GM23248 (cell line): ENCODE results near the gene PARP8. TPM values are rescaled to one million over a fixed set of nuclear protein-coding genes. Genes with fewer than 3 reads are reported as not detected.

Experiments used
- DNase-seq: peaks from one replicate; pipeline ENCODE4 v3.0.0-alpha.2; 2015
- H2AFZ ChIP-seq: fragments of 200-600 bp; sonication (generic); 2 replicates; pipeline ENCODE4 v1.6.1; 2016; ENCODE audit warnings: antibody characterized with exemption
- H3F3A ChIP-seq: fragments of 200-600 bp; sonication (generic); 2 replicates; pipeline ENCODE4 v1.6.1; 2016; ENCODE audit warnings: mild to moderate bottlenecking, antibody characterized with exemption, mixed run types; ENCODE audit not compliant: insufficient read depth
- H3K27ac ChIP-seq: fragments of 200-600 bp; sonication (generic); 2 replicates; pipeline ENCODE4 v1.5.1; 2016; ENCODE audit warnings: mild to moderate bottlenecking
- H3K27me3 ChIP-seq: fragments of 200-600 bp; sonication (generic); replicated peaks from 2 replicates; pipeline ENCODE4 v1.6.1; 2016; ENCODE audit warnings: mild to moderate bottlenecking; ENCODE audit not compliant: insufficient read depth
- H3K36me3 ChIP-seq: fragments of 200-600 bp; sonication (generic); 2 replicates; pipeline ENCODE4 v1.6.1; 2016; ENCODE audit warnings: low read depth, mild to moderate bottlenecking
- H3K4me1 ChIP-seq: fragments of 200-600 bp; sonication (generic); 2 replicates; pipeline ENCODE4 v1.6.1; 2016; ENCODE audit warnings: mild to moderate bottlenecking; ENCODE audit not compliant: insufficient read depth
- H3K4me2 ChIP-seq: fragments of 200-600 bp; sonication (generic); one replicate; pipeline ENCODE4 v1.6.1; 2016; ENCODE audit warnings: mild to moderate bottlenecking; ENCODE audit not compliant: unreplicated experiment
- H3K4me3 ChIP-seq: fragments of 200-600 bp; sonication (generic); 2 replicates; pipeline ENCODE4 v1.5.1; 2016; ENCODE audit warnings: mild to moderate bottlenecking
- H3K79me2 ChIP-seq: fragments of 200-600 bp; sonication (generic); 2 replicates; pipeline ENCODE4 v1.6.1; 2016; ENCODE audit warnings: mild to moderate bottlenecking; ENCODE audit not compliant: insufficient read depth
- H3K9ac ChIP-seq: fragments of 200-600 bp; sonication (generic); 2 replicates; pipeline ENCODE4 v1.6.1; 2016; ENCODE audit warnings: mild to moderate bottlenecking
- H3K9me2 ChIP-seq: fragments of 200-600 bp; sonication (generic); 2 replicates; pipeline ENCODE4 v1.6.1; 2016; ENCODE audit warnings: mixed run types, mild to moderate bottlenecking, moderate library complexity; ENCODE audit not compliant: insufficient read depth
- H3K9me3 ChIP-seq: fragments of 200-600 bp; sonication (generic); one replicate; pipeline ENCODE4 v1.6.1; 2017; ENCODE audit warnings: low read depth
- H4K20me1 ChIP-seq: fragments of 200-600 bp; sonication (generic); 2 replicates; pipeline ENCODE4 v1.6.0; 2016; ENCODE audit not compliant: insufficient read depth
- EZH2 ChIP-seq: fragments of 200-600 bp; sonication (generic); IDR thresholded peaks from 2 replicates; pipeline ENCODE4 v1.6.1; 2018; ENCODE audit warnings: antibody characterized with exemption, mild to moderate bottlenecking; ENCODE audit not compliant: insufficient read depth, poor library complexity, severe bottlenecking
- EZH2phosphoT487 ChIP-seq: fragments of 200-600 bp; sonication (generic); IDR thresholded peaks from 2 replicates; pipeline ENCODE4 v1.6.1; 2018; ENCODE audit warnings: antibody characterized with exemption, moderate library complexity, mild to moderate bottlenecking, low read depth; ENCODE audit not compliant: insufficient read depth
- WGBS, 2 experiments: methylation state at CpG; one replicate each; pipeline ENCODE4 v1.1.6; 2015 to 2017; ENCODE audit warnings: low lambda C conversion rate in 2 of 2, low coverage in 1 of 2; ENCODE audit errors: missing lambda C conversion rate in 2 of 2; 5-methylcytosine and 5-hydroxymethylcytosine counted together
- in situ Hi-C: fragments of 300-500 bp; cut with MboI; formaldehyde crosslinking; loops from 2 replicates; pipeline ENCODE4 v1.15.0; 2020
- polyA plus RNA-seq: library from polyadenylated mRNA; unstranded; fragments of >200 nt; fragmentation: Nextera tagmentation; extraction: Ambion mirVana; gene quantifications from 2 replicates; pipeline ENCODE4 v1.2.1, GENCODE V29; 2016
- total RNA-seq: library from RNA; depleted of rRNA; stranded (reverse); fragments of >200 nt; shearing (Covaris generic); gene quantifications from 2 replicates; pipeline ENCODE4 v1.2.3, GENCODE V29; 2014

PARP8 gene
- total and polyA plus RNA-seq, 2 experiments from 2014 or later = 1.1 to 2.5 TPM

- H3K27ac ChIP-seq = no peak overlapping the region
- in situ Hi-C loops = no loop called here
- no peak overlapping the region for H2AFZ ChIP-seq
- H4K20me1 ChIP-seq = no peaks in the 10 kb centered on the region
- H3K36me3 ChIP-seq = no peaks in the 10 kb centered on the region
- 74 to 81% methylated on average over 3 of the region's 3 CpGs for WGBS, 2 experiments
- no peaks in the 10 kb centered on the region for H3K79me2 ChIP-seq
- DNase-seq = no peak
- no peak overlapping the region for H3K4me3 ChIP-seq
- no peaks in the 10 kb centered on the region for H3F3A ChIP-seq
- no peaks in the 10 kb centered on the region for H3K4me1 ChIP-seq
- H3K4me2 ChIP-seq = no peak overlapping the region
- H3K9me2 ChIP-seq = no peaks in the 10 kb centered on the region
- no peaks in the 10 kb centered on the region for H3K27me3 ChIP-seq
- H3K9ac ChIP-seq = no peak overlapping the region
- no peak for TF ChIP-seq EZH2phosphoT487
- TF ChIP-seq EZH2 = no peak
- H3K9me3 ChIP-seq = no peaks in the 10 kb centered on the region
These were observed 67.3 kb downstream of the PARP8 start for GRCh38 chr5:50733741-50734140.

- no peaks in the 10 kb centered on the region for H3K9me2 ChIP-seq
- no peaks in the 10 kb centered on the region for H3K79me2 ChIP-seq
- H3K36me3 ChIP-seq = no peaks in the 10 kb centered on the region
- TF ChIP-seq EZH2 (no peak), EZH2phosphoT487 (no peak)
- H3K4me2 ChIP-seq = no peak overlapping the region
- in situ Hi-C loops = no loop called here
- H4K20me1 ChIP-seq = no peaks in the 10 kb centered on the region
- DNase-seq = no peak
- 50 to 60% methylated on average over 1 of the region's 1 CpG for whole genome bisulfite sequencing, 2 experiments
- H3K9me3 ChIP-seq = no peaks in the 10 kb centered on the region
- H3F3A ChIP-seq = no peaks in the 10 kb centered on the region
- H3K9ac ChIP-seq = no peak overlapping the region
- H3K27me3 ChIP-seq = no peaks in the 10 kb centered on the region
- H3K27ac ChIP-seq = no peak overlapping the region
- H2AFZ ChIP-seq = no peak overlapping the region
- no peaks in the 10 kb centered on the region for H3K4me1 ChIP-seq
- no peak overlapping the region for H3K4me3 ChIP-seq
These were observed 72.4 kb downstream of the PARP8 start for GRCh38 chr5:50738864-50739263.

GRCh38 chr5:50740832-50741231, 74.4 kb downstream of the PARP8 start:
- Histone ChIP-seq H2AFZ (no peak overlapping the region), H3K79me2 (no peaks in the 10 kb centered on the region), H3K27me3 (no peaks in the 10 kb centered on the region), H3K36me3 (no peaks in the 10 kb centered on the region), H4K20me1 (no peaks in the 10 kb centered on the region), H3K4me1 (peaks cover 5% of the 10 kb centered on the region; the same call in 1 of the 2 replicates), H3K4me3 (no peak overlapping the region), H3K9me2 (no peaks in the 10 kb centered on the region), H3K9ac (no peak overlapping the region), H3F3A (no peaks in the 10 kb centered on the region), H3K27ac (no peak overlapping the region), H3K9me3 (no peaks in the 10 kb centered on the region), H3K4me2 (no peak overlapping the region)
- TF ChIP-seq EZH2 (no peak), EZH2phosphoT487 (no peak)
- WGBS, 2 experiments = 78 to 87% methylated on average over 4 of the region's 4 CpGs
- in situ Hi-C loops = no loop called here
- DNase-seq = no peak

GRCh38 chr5:50744776-50745175, 78.3 kb downstream of the PARP8 start:
- H3K79me2 ChIP-seq = no peaks in the 10 kb centered on the region
- H3K4me3 ChIP-seq = peak overlapping the region; percentile 66
- no peaks in the 10 kb centered on the region for H3K9me3 ChIP-seq
- in situ Hi-C loops = no loop called here
- peak overlapping the region; percentile 31; the same call in 1 of the 2 replicates for H3K9ac ChIP-seq
- peak overlapping the region; percentile 71 for H3K4me2 ChIP-seq
- TF ChIP-seq EZH2phosphoT487 (no peak), EZH2 (no peak)
- peak; percentile 46 for DNase-seq
- no peaks in the 10 kb centered on the region for H3K36me3 ChIP-seq
- no peaks in the 10 kb centered on the region for H4K20me1 ChIP-seq
- H3K27ac ChIP-seq = 0 out of 2 replicates have a peak overlapping the region, but pooled peaks have one; percentile 28
- peak overlapping the region; percentile 64 for H2AFZ ChIP-seq
- peaks cover 5% of the 10 kb centered on the region; the same call in 1 of the 2 replicates for H3K4me1 ChIP-seq
- H3F3A ChIP-seq = no peaks in the 10 kb centered on the region
- H3K27me3 ChIP-seq = no peaks in the 10 kb centered on the region
- WGBS, 2 experiments = 2 to 3% methylated on average over 2 of the region's 2 CpGs
- no peaks in the 10 kb centered on the region for H3K9me2 ChIP-seq
